HG02759 (cell line): ENCODE data around the gene PTTG2.
"Not testable (repeated sequence)": the region's sequence is repeated elsewhere in the genome, so short reads cannot be mapped to it uniquely, and the experiment has no call there.

Source experiments
- ATAC-seq: cut with Tn5 transposase; IDR thresholded peaks from one replicate; pipeline ENCODE4 v1.9.1; 2021; ENCODE audit warnings: mild to moderate bottlenecking, moderate library complexity; ENCODE audit not compliant: unreplicated experiment

PTTG2 gene

DNA sequence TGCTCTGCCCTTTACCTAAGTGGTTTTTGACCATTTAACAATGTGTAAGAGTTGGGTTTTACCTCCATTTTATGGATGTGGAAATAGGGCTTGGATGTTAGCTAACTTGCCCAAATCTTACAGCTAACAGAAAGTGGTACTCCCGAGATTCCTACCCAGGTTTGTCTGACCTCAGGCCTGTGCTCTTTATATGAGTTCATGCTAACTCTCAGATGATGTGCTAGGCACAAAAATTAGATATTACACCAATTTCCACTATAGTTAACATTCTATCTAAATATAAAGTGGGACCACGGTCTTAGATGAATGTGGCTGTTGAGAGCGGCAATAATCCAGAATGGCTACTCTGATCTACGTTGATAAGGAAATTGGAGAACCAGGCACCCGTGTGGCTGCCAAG is at the start of gene PTTG2:
Gene PTTG2 (plus strand): TSS at position 301 of the 400 bp plus-strand sequence. CDS start 37 bp downstream, at position 338.
- no peak for ATAC-seq

DNA sequence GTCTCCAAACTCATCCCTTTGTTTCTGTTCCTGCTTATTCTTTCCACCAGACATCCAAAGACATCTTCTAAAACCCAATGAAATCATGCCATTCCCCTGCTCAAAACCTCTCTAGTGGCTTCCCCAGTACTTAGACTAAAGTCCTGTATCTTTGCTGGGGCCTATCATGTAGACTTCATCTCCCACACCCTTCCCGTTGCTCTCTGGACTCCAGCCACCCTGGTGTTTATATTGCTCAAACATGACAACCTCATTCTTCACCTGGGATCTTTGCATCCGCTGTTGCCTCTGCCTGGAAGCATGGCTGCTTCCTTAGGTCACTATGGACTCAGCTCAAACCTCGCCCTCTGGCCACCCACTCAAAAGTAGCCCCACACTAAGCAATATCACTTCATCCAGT is 45.7 kb upstream of the PTTG2 start:
- no peak for ATAC-seq

DNA sequence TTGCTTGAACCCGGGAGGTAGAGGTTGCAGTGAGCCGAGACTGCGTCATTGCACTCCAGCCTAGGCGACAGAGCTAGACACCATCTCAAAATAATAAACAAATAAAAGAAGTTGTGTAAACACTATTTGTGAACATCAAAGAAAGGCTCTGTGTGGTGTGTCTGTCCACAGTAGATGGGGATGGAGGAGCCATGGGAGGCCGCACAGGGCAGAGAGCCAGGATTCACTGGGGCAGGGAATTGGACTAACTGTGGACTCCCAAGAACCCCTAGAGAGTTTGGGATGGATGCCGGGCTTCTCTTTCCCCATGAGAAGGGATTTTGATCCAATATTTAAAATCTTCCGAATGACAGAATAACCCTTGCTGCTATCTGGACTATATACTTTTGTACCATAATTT is 42.8 kb upstream of the PTTG2 start:
- no peak for ATAC-seq

DNA sequence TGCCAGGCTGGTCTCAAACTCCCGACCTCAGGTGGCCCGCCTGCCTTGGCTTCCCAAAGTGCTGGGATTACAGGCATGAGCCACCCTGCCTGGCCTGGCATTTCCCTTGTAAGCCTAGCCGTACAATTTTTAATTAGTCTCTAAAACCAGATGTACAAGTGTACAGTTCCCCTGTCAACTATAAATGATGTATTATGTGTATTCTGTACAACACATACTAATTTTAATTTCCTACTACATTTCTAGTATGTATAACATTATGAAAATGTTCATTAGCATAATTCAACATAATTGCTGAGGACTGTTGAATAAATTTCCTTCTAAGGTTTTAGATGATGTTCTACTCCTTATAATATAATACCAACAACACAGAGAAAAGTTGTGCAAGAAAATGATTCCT is 41.5 kb upstream of the PTTG2 start:
- no peak for ATAC-seq

DNA sequence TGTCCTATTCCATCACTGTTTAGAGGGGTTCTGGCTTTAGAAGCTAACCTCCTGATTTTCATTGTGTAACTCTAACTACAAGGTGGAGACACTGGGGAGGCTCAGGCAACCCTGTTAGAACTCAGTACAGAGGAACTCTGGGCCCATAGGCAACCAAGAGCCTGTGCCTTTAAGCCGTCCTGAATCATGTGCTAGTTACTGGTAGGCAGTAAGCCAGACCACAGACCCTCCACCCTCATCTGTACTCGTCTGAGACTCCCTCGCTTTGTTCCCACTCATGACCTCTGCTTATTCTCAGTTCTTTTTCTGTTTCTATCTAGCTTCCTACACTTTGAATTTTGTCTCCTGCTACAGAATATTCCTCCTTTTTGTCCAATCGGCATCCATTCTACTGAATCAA is 37.9 kb upstream of the PTTG2 start:
- no peak for ATAC-seq

DNA sequence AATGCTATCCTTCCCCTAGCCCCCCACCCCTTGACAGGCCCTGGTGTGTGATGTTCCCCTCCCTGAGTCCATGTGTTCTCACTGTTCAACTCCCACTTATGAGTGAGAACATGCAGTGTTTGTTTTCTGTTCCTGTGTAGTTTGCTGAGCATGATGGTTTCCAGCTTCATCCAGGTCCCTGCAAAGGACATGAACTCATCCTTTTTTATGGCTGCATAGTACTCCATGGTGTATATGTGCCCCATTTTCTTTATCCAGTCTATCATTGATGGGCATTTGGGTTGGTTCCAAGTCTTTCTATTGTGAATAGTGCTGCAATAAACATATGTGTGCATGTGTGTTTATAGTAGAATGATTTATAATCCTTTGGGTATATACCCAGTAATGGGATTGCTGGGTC is 37.1 kb upstream of the PTTG2 start:
- not testable (repeated sequence) for ATAC-seq

DNA sequence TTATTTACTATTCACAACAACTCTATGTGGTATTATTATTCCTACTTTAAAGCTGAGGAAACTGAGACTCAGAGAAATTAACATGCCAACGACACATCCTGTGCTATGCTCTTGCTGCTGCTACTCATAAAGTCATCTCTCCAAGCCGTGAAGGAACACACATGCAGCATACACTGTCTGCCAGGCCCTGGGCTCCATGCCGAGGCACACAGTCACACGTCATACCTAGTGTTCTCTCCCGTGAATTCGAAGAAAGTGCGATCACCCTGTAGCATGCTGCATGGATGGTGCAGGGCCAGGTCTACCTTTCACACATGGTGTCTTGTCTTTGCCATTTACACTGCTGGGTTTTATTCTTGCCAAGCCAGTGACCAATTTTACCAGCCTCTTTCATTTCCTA is 35.3 kb upstream of the PTTG2 start:
- no peak for ATAC-seq

DNA sequence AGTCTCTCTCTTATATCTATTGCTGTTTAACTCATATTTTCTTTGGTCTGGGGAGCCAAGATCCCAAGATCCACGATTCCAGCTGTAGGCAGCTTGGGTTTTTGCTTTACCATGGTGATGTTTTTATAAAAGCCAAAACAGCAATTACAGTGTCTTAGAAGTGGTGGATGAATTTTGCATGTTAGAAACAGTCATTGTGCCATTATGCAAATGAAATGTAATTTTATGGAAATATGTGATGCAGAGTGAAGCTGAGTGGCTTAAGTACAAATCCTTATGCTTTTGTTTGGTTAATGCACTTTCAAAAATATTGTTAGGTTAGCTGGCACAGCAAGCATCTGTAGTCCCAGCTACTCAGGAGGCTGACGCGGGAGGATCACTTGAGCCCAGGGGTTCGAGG is 32.8 kb upstream of the PTTG2 start:
- ATAC-seq, result no peak

DNA sequence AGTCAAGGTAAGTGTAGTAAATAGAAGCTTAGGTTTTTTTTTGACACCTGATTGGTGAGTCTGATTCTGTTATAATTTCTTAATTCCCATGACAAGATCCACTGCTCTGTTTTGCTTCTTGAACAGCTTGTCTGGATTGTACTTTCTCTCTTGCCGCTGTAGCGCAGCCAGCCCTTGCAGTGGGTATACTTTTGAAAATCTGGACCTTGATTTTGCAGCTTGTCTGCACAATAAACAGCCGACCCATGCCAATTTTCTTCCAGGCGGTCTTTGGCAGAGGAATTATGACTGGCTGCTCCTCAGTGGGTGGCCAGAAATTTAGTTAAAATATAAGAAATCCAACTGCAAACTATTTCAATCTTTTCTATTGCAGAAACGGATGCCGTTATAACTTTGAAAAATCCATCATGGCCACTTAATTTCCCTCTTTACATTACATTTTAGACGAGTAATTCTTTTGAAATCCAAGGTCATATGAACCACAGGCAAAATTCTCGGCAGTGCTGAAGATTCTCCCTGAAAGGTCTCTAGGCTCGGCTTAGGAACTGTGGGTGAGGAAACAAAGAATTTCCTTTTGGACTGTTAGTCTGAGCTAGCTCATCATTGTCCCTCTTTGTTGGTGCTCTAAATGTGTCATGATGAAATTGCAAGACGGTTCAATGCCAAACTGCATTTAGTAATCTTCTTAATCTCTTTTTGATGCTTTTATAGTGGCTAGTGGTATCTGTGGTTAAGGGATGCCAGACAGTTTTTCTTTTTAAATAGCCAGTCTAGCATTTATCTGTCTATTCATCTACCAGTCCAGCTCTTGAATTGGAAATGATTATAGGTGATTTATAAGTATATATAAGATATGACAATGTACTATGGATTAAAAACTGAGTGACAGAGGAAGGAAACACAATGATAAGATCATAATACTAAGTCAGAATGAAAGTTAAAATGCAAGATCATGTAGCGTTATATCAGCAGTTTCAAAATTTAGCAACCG is 31.5 kb upstream of the PTTG2 start:
- ATAC-seq, result no peak

DNA sequence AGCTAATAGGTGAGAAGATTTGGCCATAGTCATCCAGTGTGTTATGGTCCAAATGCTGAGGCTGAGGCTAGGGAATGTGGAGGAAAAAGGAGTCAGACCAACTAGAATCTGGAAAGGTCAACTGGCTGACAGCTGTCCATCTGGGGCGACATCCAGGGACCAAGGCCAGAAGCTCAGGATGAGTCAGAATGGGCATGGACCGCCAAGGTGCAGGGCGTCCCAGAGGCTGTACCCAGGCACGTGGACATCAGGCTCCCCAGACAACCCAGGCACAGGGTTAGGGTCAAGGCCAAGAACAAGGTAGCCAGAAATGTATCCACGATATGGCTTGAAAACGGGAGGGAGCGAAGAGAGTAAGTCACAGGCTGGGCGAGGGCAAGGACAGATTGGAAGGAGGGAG is 26.1 kb upstream of the PTTG2 start:
- no peak for ATAC-seq

DNA sequence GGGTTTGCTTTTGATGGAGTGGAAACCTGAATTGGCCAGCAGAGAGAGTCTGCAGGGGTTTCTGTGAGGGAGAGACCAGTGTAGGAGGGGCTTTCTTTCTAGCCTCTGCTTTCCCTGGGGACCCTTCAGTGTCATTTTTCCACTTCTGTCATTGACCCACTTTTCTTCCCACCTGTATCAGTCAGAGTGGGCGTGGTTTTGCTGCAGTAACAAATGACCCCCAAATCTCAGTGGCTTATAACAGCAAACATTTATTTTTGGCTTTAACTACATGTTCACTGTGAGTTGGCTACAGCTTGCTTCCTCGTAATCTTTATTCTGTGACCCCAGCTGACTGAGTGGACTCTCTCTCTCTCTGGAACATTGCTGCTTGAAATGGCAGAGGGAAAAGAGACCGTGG is 25.6 kb upstream of the PTTG2 start:
- ATAC-seq, result no peak

DNA sequence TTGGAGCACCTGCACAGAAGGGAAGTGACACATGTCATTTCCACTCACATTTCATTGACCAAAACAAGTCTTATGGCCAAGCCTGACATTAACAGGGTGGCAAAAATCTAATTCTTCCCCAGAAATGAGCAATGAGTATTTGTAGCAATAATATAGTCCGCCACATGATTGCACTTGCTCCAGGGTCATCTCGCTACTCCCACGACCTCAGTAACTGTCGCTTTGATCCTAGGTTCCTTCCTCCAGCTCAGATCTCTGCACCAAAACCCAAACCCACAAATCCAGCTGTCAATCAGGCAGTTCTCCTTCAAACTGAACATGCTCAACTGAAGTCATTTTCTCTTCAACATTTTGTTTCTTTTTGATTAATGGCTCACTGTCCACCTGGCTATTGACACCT is 25.2 kb upstream of the PTTG2 start:
- no peak for ATAC-seq

DNA sequence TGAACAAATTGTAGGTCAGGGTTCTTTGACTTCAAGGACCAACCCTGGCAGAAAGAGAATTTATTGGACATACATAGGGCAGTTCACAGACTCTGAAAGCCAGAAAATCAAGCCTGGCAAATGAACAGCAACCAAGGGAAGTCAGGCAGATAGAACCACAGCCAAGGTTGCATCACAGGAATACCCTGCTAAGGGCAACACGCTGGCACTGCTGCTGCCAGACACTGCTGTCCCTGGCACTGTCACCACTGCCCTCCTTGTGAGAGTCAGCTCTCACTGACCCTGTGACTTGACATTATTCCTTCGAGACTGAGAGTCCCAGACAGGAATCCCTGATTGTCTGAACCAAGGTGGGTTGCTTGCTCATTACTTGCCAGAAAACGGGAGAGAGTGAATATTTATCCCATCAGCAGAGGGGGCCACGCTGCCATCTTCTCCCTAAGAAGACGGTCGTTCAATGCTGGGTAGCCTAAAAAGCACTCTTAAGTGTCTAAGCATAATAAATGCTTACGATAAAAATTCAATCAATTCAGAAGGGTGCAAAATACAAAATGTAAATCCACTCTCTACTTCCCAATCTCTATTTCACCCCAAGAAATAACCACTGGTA is 23.2 kb upstream of the PTTG2 start:
- ATAC-seq, result no peak

DNA sequence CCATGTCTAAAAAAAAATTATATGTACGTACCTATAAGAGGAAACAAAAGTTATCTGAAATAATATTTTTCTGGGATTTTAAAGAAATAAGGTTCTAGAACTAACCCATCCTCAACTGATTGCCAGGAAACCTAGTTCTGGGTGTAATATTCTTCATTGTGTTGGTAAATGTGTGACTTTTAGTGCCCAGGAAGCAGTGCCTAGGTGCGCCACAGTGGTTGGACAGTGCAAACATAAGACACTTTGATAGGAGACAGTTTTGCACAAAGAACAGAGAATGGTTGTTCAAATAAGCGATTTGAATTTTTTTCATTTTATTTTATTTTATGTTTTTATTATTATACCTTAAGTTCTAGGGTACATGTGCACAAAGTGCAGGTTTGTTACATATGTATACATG is 22.0 kb upstream of the PTTG2 start:
- no peak for ATAC-seq

DNA sequence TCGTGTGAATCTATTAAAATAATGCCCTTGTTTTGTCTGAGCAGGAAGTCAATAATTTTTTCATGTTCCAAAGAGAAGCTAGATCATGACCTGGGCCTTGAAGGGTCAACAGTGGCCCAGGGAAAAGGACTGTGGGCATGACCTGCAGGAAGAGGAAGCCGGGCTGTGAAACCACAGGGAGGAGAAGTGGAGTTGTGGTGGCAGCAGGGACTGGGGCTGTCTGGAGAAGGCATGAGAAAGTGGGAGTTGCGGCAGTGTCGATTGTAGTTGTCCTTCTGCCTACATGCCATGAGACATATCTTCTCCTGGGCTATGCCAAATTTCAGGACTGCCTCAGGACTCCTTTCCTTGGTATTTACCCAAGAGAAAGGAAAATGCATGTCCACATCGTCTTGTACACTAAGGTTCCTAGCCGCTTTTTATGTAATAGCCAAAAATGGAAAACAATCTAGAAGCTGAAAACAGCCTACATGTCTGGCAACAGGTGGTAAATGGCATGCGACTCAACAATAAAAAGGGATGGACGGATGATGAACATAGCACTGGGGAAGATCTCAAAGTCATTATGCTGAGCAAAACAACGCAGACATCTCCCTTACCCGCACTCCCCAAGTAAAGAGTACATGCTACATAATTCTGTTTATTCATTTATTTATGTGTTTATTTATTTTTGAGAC is 13.6 kb upstream of the PTTG2 start:
- no peak for ATAC-seq

DNA sequence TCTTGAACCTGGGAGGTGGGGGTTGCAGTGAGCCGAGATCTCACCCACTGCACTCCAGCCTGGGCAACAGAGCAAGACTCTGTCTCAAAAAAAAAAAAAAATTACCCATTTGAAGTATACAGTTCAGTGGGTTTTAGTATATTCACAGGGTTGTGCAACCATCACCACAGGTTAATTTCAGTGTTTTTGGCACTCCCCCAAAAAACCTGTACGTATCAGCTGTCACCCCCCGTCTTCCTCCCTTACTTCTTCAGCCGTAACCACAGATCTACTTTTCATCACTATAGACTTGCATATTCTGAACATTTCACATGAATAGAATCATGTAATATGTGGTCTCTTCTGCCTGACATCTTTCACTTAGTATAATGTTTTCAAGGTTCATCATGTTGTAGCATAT is 11.7 kb upstream of the PTTG2 start:
- peak; percentile 76 for ATAC-seq

DNA sequence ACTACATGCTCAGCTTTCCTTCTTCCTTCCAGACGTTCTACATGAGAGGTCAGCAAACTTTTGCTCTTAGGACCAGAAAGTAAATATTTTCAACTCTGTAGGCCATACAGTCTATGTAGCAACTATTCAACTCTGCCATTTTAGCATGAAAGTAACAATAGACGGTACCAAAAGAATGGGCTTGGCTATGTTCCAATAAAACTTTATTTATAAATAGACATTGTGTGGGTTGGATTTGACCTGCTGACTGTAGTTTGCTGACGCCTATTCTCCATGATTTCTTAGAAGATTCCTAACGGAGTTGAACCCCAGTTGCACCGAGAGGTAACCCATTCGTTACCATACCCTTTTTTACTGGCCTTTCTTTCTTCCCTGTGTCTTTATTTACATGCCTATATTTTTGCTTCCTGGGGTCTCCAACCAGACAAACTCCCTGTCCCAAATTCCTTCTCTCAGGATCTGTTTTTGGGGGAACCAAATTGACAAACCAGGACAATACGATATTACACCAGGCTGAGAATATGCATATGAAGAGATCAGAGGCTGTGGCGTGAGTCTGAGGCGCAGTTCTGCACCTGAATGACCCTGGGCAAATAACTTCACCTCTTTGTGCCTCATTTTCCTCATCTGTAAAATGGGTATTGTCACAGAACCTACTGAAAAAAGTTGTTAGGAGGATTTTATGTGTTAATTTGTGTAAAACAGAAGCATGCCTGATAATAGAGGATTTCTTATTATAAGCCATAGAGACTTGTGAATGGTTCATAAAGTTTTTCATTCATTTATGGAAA is 10.4 kb upstream of the PTTG2 start:
- ATAC-seq, result no peak

DNA sequence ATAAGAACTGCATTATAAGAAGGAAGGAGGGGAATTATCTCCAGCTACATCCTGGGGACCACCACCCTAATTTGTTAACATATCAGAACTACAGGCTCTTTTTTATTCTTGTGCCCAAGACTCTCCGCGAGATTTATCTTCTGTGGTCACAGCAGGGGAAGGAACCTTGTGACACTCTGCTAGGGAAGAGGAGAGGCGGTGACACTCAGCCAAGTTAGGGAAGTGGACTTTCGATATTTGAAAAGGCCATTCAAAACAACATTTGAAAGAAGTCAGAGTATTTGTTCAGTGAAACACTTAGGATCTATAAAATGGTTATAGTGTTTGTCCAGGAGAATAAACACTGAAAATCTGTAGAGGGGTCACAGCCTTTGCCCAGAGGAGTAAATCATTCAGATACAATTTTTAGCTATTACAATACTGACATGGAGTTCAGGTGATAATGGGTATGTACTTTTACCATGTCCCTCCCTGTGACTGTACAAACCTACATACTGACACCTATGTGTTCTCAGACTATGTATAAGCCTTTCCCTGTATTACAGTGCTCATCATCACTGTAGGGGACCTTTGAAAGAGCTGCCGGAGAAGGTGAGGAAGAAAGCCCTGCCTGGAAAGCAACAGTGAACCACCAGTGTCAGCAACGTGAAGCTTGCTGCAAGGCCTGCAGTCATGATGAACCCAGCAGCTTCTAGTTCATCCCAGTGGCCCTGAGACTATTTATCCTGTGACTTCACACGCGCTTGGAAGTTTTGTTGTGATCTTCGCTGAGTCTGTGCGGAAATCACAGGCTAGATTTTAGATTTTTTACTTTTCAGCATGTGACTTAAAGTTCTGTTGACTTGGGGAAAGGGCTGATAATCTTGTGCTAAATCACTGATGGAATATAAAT is 8.5 kb upstream of the PTTG2 start:
- no peak for ATAC-seq

DNA sequence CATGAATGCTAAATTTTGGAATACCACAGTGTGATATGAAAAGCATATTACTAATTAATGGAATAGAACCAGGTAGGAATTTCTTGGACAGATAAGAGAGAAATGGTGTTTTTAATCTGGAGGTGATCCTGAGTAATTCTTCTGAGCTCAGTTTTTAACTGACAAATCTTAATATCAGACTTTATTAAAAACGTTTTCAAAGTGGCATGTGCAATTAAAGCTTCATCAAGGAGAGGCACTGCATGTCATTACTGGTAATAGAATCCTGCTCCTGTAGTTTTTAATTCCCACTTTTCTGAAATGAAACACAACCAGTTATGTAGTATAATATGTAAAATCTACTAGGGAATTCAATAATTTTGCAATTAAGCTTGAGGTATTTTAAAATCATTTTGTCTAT is 7.0 kb upstream of the PTTG2 start:
- no peak for ATAC-seq
